Esophagus squamous epithelium (tissue), 5 donors: ENCODE results near the gene TOM1L1. TPM values are rescaled to one million over a fixed set of nuclear protein-coding genes. Genes with fewer than 3 reads are reported as not detected.

Source experiments
- DNase-seq: peaks from one replicate; lab custom pipeline; 2025; lab: John Stamatoyannopoulos, UW
- H3K27ac ChIP-seq, 4 donors: fragments of 200-600 bp; sonication (generic); one replicate each; pipeline ENCODE4 v1.5.1; 2016 to 2019; ENCODE audit warnings: mild to moderate bottlenecking in 1 of 4
- H3K27me3 ChIP-seq, 4 donors: fragments of 200-600 bp; sonication (generic); 1 replicate in 3 of 4; 2 replicates in 1 of 4; pipeline versions ENCODE4 v1.5.1 to v1.6.0; 2017 to 2021; ENCODE audit warnings: antibody characterized with exemption in 1 of 4
- H3K36me3 ChIP-seq, 3 donors: fragments of 200-600 bp; sonication (generic); one replicate each; pipeline ENCODE4 v1.5.1; 2016 to 2019
- H3K4me1 ChIP-seq, 3 donors: fragments of 200-600 bp; sonication (generic); one replicate each; pipeline ENCODE4 v1.5.1; 2017 to 2019
- H3K4me3 ChIP-seq, 4 donors: fragments of 200-600 bp; sonication (generic); 1 replicate in 3 of 4; 2 replicates in 1 of 4; pipeline ENCODE4 v1.5.1; 2016 to 2019; ENCODE audit warnings: mild to moderate bottlenecking in 2 of 4, moderate library complexity in 1 of 4
- H3K9me3 ChIP-seq, 3 donors: fragments of 200-600 bp; sonication (generic); one replicate each; pipeline ENCODE4 v1.5.1; 2016 to 2019
- CTCF ChIP-seq, 6 experiments: fragments of 450-650 bp in 4 of 6; fragments of 200-600 bp in 2 of 6; sonication (generic) in 2 of 6; IDR thresholded peaks; one replicate each; pipeline ENCODE4 v1.5.1; 2016 to 2019; ENCODE audit warnings: antibody characterized with exemption in 6 of 6, mild to moderate bottlenecking in 4 of 6, moderate library complexity in 4 of 6
- POLR2A ChIP-seq, 4 donors: fragments of 450-650 bp; IDR thresholded peaks; one replicate each; pipeline ENCODE4 v1.6.1; 2017; ENCODE audit warnings: antibody characterized with exemption in 4 of 4, mild to moderate bottlenecking in 4 of 4, moderate library complexity in 3 of 4
- WGBS, 2 donors: methylation state at CpG; one replicate each; pipeline ENCODE4 v1.1.5; 2018; 5-methylcytosine and 5-hydroxymethylcytosine counted together
- intact Hi-C: fragments of 100-400 bp; cut with DNase I; formaldehyde crosslinking; loops from one replicate; pipeline ENCODE4 v1.15.0; 2022
- total RNA-seq, 4 donors: library from RNA; depleted of rRNA; stranded (reverse); fragments of >200 nt; gene quantifications; one replicate each; pipeline ENCODE4 v1.1.0, GENCODE V29; 2016
- donor health status: DM: yes; HTN: yes; CAD: no.

Gene TOM1L1
- total RNA-seq, 4 donors from 2014 or later: 31.6 to 42.5 (median 40.0) TPM

- Histone ChIP-seq H3K27me3 (no peaks in the 10 kb centered on the region), H3K36me3 (no peaks in the 10 kb centered on the region), H3K9me3 (peaks cover 0 to 7% (median 0%) of the 10 kb centered on the region in 3 donors), H3K4me3 (no peak overlapping the region), H3K27ac (peak overlapping the region in 1 of 4 donors; percentile 31), H3K4me1 (no peaks in the 10 kb centered on the region)
- no peak for DNase-seq
- intact Hi-C loops: loop anchor here (10.0 kb wide), 1 partner anchor 535 kb away; the partner anchor contains the start of gene SMIM36
- no peak for TF ChIP-seq CTCF (IDR thresholded peaks at IDR 0.05)
- no peak for TF ChIP-seq POLR2A (IDR thresholded peaks at IDR 0.05)
These were observed 79.0 kb downstream of the TOM1L1 start for GRCh38 chr17:54979657-54980056.

GRCh38 chr17:54980375-54980774 is 79.7 kb downstream of the TOM1L1 start:
- intact Hi-C loops: loop anchor here (10.0 kb wide), 1 partner anchor 534 kb away; the partner anchor contains the start of gene SMIM36
- H3K4me1 ChIP-seq: no peaks in the 10 kb centered on the region
- no peak for TF ChIP-seq CTCF (IDR thresholded peaks at IDR 0.05)
- TF ChIP-seq POLR2A (IDR thresholded peaks at IDR 0.05): no peak
- H3K27me3 ChIP-seq: no peaks in the 10 kb centered on the region
- no peaks in the 10 kb centered on the region for H3K36me3 ChIP-seq
- H3K9me3 ChIP-seq: peaks cover 0 to 7% (median 0%) of the 10 kb centered on the region in 3 donors
- no peak overlapping the region for H3K4me3 ChIP-seq
- peak overlapping the region in 1 of 4 donors; percentile 21 for H3K27ac ChIP-seq
- no peak for DNase-seq
- WGBS, 2 donors: 47 to 79% methylated on average over 3 of the region's 3 CpGs

DNA sequence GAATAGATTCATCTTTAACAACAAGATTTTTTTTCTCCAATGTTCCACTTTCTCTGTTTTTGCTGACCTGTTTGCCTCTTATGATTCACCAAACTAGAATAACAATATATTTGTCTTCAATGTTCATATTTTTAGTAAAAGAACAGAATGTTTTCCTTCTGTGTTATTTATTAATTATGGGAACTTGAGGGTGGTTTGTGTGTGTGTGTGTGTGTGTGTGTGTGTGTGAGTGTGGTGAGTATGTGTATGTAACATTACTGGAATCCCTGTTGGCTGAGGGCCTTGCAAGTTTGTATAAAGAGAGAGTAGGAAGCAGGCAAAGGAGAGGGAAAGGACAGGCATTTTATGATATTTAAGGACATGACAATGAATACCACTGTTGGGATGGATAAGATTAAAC is 81.7 kb downstream of the TOM1L1 start:
- Histone ChIP-seq H3K4me3 (no peak overlapping the region), H3K27ac (peak overlapping the region in 1 of 4 donors; percentile 33), H3K4me1 (no peaks in the 10 kb centered on the region), H3K36me3 (no peaks in the 10 kb centered on the region), H3K27me3 (no peaks in the 10 kb centered on the region), H3K9me3 (peaks cover 0 to 7% (median 0%) of the 10 kb centered on the region in 3 donors)
- intact Hi-C loops: loop anchor here (10.0 kb wide), 1 partner anchor 532 kb away; the partner anchor contains the start of gene SMIM36
- no peak for DNase-seq
- TF ChIP-seq CTCF (IDR thresholded peaks at IDR 0.05): no peak

DNA sequence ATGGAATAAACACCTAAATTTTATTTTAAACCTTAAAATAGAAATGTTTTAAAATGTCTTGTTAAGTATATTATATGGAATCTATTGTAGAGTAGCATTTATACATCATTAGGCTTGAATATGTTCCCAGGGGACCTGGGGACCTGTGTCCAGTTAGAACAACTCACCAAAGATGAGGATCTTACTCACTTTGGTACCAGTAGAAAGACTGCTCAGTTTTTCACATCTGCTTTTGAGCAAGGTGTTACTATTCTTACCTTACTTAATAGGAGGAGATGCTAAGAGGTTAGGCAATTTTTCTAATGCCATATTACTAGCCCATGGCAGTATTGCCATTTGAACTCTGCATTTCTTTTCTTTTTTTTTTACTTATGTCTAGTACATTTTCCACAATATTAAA is 82.6 kb downstream of the TOM1L1 start:
- H3K4me1 ChIP-seq: no peaks in the 10 kb centered on the region
- H3K36me3 ChIP-seq: no peaks in the 10 kb centered on the region
- H3K9me3 ChIP-seq: peaks cover 0 to 7% (median 0%) of the 10 kb centered on the region in 3 donors
- H3K27me3 ChIP-seq: no peaks in the 10 kb centered on the region
- no peak overlapping the region for H3K4me3 ChIP-seq
- no peak for DNase-seq
- intact Hi-C loops: loop anchor here (10.0 kb wide), 1 partner anchor 532 kb away; the partner anchor contains the start of gene SMIM36
- no peak for TF ChIP-seq POLR2A (IDR thresholded peaks at IDR 0.05)
- TF ChIP-seq CTCF (IDR thresholded peaks at IDR 0.05): no peak
- H3K27ac ChIP-seq: peak overlapping the region in 2 of 4 donors; percentile 5 to 33

DNA sequence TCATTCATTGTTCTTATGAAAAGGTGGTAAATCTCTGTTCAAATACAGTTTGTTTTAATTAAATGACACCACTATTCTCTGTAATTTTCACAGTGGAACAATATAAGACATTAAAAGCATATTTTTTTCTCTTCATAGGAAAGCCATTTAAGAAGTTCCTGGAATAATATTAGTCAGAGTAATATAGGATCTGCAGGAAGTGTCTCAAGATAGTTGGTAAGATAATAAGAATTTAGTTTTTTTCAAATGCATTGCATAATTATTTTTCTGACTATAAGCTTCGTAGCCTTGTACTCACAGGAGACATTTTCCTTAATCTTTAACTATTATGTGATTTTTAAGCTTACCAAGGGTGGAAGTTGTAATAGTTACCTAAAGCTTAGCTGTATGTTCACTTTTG is 84.8 kb downstream of the TOM1L1 start:
- intact Hi-C loops: loop anchor here (10.0 kb wide), 1 partner anchor 529 kb away; the partner anchor contains the start of gene SMIM36
- 80% methylated on average over 1 of the region's 1 CpG for WGBS, 2 donors
- peaks cover 0 to 4% (median 0%) of the 10 kb centered on the region in 3 donors for H3K9me3 ChIP-seq

More for the DNA sequence above, 84.8 kb downstream of the TOM1L1 start:
- Histone ChIP-seq H3K4me1 (no peaks in the 10 kb centered on the region), H3K27me3 (no peaks in the 10 kb centered on the region), H3K4me3 (no peak overlapping the region), H3K36me3 (peaks cover 0 to under 1% (median 0%) of the 10 kb centered on the region in 3 donors), H3K27ac (no peak overlapping the region)
- DNase-seq: no peak
- TF ChIP-seq CTCF (IDR thresholded peaks at IDR 0.05): no peak
- no peak for TF ChIP-seq POLR2A (IDR thresholded peaks at IDR 0.05)
